Keratinocyte (primary cell): ENCODE results near the gene SECTM1.

Source experiments
- CTCF ChIP-seq, 3 experiments: IDR thresholded peaks in 1 of 3; conservative IDR thresholded peaks in 1 of 3; optimal IDR thresholded peaks in 1 of 3; 2 replicates in 2 of 3; 3 replicates in 1 of 3; pipeline versions ENCODE3 to v1.5.1; 2011; ENCODE audit warnings: low read length in 3 of 3, mild to moderate bottlenecking in 3 of 3, moderate library complexity in 2 of 3, control low read depth in 1 of 3, inconsistent platforms in 1 of 3; ENCODE audit not compliant: insufficient read depth in 2 of 3; ENCODE audit errors: extremely low read depth in 1 of 3
- EZH2 ChIP-seq: IDR thresholded peaks from one replicate; pipeline ENCODE4 v1.6.1; 2012; ENCODE audit warnings: inconsistent platforms, mild to moderate bottlenecking, low read length, moderate library complexity

GRCh38 chr17:82351713-82352488, 18.3 kb upstream of the SECTM1 start:
- TF ChIP-seq CTCF (optimal IDR thresholded peaks at IDR 0.05 in 1 of 3, IDR thresholded peaks at IDR 0.05 in 1 of 3, conservative IDR thresholded peaks at IDR 0.05 in 1 of 3; ENCODE audit: extremely low read depth in 1 of 3, insufficient read depth in 2 of 3, low read length in 3 of 3) (peak; percentile 90 to 95 (median 90)), EZH2 (no peak)
